ENCODE measurements around the gene WBP1. TPM values are rescaled to one million over a fixed set of nuclear protein-coding genes. Genes with fewer than 3 reads are reported as not detected.

Gene WBP1
- total RNA-seq, 4 donors from 2014 or later, result 10.7 to 17.5 (median 16.5) TPM

GRCh38 chr2:74493546-74493945 is 35.3 kb downstream of the WBP1 start:
- Histone ChIP-seq H3K36me3 (peaks cover 0 to 51% of the 10 kb centered on the region in 2 donors), H3K27ac (no peak overlapping the region), H3K9me3 (no peaks in the 10 kb centered on the region), H3K4me1 (peaks cover 10 to 12% of the 10 kb centered on the region in 2 donors), H3K4me3 (no peak overlapping the region), H3K27me3 (peaks cover 12 to 17% (median 17%) of the 10 kb centered on the region in 3 donors)
- TF ChIP-seq CTCF (IDR thresholded peaks at IDR 0.05 in 4 of 5, conservative IDR thresholded peaks at IDR 0.05 in 1 of 5) (no peak), POLR2A (IDR thresholded peaks at IDR 0.05) (no peak)
- intact Hi-C loops (cut with DNase I; ENCODE audit: low total_unique reads) (no loop called here), in situ Hi-C loops (cut with MboI; ENCODE audit: low sequenced_read_pairs in 4 of 4) (no loop called here)
- ATAC-seq, result no peak
- no peak for DNase-seq

GRCh38 chr2:74495440-74495839 is 37.2 kb downstream of the WBP1 start:
- no peak overlapping the region for H3K4me3 ChIP-seq
- in situ Hi-C loops (cut with MboI; ENCODE audit: low sequenced_read_pairs in 4 of 4), result no loop called here
- ATAC-seq, result no peak
- no peak for DNase-seq
- TF ChIP-seq CTCF (IDR thresholded peaks at IDR 0.05 in 4 of 5, conservative IDR thresholded peaks at IDR 0.05 in 1 of 5), result no peak
- no peak for TF ChIP-seq POLR2A (IDR thresholded peaks at IDR 0.05)
- peaks cover 27 to 36% (median 36%) of the 10 kb centered on the region in 3 donors for H3K27me3 ChIP-seq
- no peak overlapping the region for H3K27ac ChIP-seq
- no peaks in the 10 kb centered on the region for H3K9me3 ChIP-seq
- intact Hi-C loops (cut with DNase I; ENCODE audit: low total_unique reads), result no loop called here
- peaks cover 22% of the 10 kb centered on the region in 2 donors for H3K4me1 ChIP-seq
- peaks cover 0 to 41% of the 10 kb centered on the region in 2 donors for H3K36me3 ChIP-seq

GRCh38 chr2:74496997-74497776 is 38.9 kb downstream of the WBP1 start:
- no peak overlapping the region for H3K27ac ChIP-seq
- peaks cover 22% of the 10 kb centered on the region in 2 donors for H3K4me1 ChIP-seq
- in situ Hi-C loops (cut with MboI; ENCODE audit: low sequenced_read_pairs in 4 of 4) (no loop called here), intact Hi-C loops (cut with DNase I; ENCODE audit: low total_unique reads) (no loop called here)
- DNase-seq (no peak), ATAC-seq (no peak)
- no peaks in the 10 kb centered on the region for H3K9me3 ChIP-seq
- TF ChIP-seq CTCF (IDR thresholded peaks at IDR 0.05 in 4 of 5, conservative IDR thresholded peaks at IDR 0.05 in 1 of 5) (no peak), POLR2A (IDR thresholded peaks at IDR 0.05) (no peak)
- H3K27me3 ChIP-seq, result peaks cover 35 to 52% (median 45%) of the 10 kb centered on the region in 3 donors
- H3K4me3 ChIP-seq, result peak overlapping the region in 3 of 4 donors; percentile 43 to 48 (median 44)
- H3K36me3 ChIP-seq, result peaks cover 0 to 23% of the 10 kb centered on the region in 2 donors

GRCh38 chr2:74497777-74498499 is 39.7 kb downstream of the WBP1 start:
- no peak for DNase-seq
- Histone ChIP-seq H3K9me3 (no peaks in the 10 kb centered on the region), H3K36me3 (peaks cover 0 to 16% of the 10 kb centered on the region in 2 donors), H3K27me3 (peaks cover 42 to 59% (median 51%) of the 10 kb centered on the region in 3 donors), H3K4me3 (peak overlapping the region; percentile 32 to 48 (median 44)), H3K27ac (no peak overlapping the region), H3K4me1 (peaks cover 22 to 26% of the 10 kb centered on the region in 2 donors)
- ATAC-seq, result no peak
- TF ChIP-seq CTCF (IDR thresholded peaks at IDR 0.05 in 4 of 5, conservative IDR thresholded peaks at IDR 0.05 in 1 of 5), result no peak
- TF ChIP-seq POLR2A (IDR thresholded peaks at IDR 0.05), result no peak
- in situ Hi-C loops (cut with MboI; ENCODE audit: low sequenced_read_pairs in 4 of 4), result no loop called here
- intact Hi-C loops (cut with DNase I; ENCODE audit: low total_unique reads), result no loop called here

Measured in gastrocnemius medialis (tissue), 4 donors.